Endothelial cell (in vitro differentiated cells): ENCODE data around the gene IFIT1B. TPM values are rescaled to one million over a fixed set of nuclear protein-coding genes. Genes with fewer than 3 reads are reported as not detected.

Experiments used
- DNase-seq: peaks from one replicate; pipeline ENCODE4 v3.0.0; 2021; ENCODE audit warnings: low spot score
- H3K27ac Mint-ChIP-seq: one replicate; pipeline ENCODE4 v1.8.0; 2021; ENCODE audit warnings: mixed read lengths, inconsistent platforms; ENCODE audit not compliant: unreplicated experiment
- H3K27me3 Mint-ChIP-seq: one replicate; pipeline ENCODE4 v1.8.0; 2021; ENCODE audit warnings: mild to moderate bottlenecking, moderate library complexity, mixed read lengths, inconsistent platforms; ENCODE audit not compliant: unreplicated experiment
- H3K36me3 Mint-ChIP-seq: one replicate; pipeline ENCODE4 v1.8.0; 2021; ENCODE audit warnings: mild to moderate bottlenecking, low read depth, mixed read lengths, inconsistent platforms; ENCODE audit not compliant: unreplicated experiment
- H3K4me1 Mint-ChIP-seq: one replicate; pipeline ENCODE4 v1.8.0; 2021; ENCODE audit warnings: mild to moderate bottlenecking, mixed read lengths, inconsistent platforms; ENCODE audit not compliant: unreplicated experiment
- H3K4me3 Mint-ChIP-seq: one replicate; pipeline ENCODE4 v1.8.0; 2021; ENCODE audit warnings: mild to moderate bottlenecking, mixed read lengths, inconsistent platforms; ENCODE audit not compliant: unreplicated experiment
- H3K9me3 Mint-ChIP-seq: one replicate; pipeline ENCODE4 v1.8.0; 2021; ENCODE audit warnings: mixed read lengths, inconsistent platforms; ENCODE audit not compliant: unreplicated experiment
- CTCF ChIP-seq: fragments of 200-600 bp; sonication (generic); IDR thresholded peaks from one replicate; pipeline ENCODE4 v1.5.0; 2021; ENCODE audit warnings: antibody characterized with exemption; ENCODE audit not compliant: unreplicated experiment
- total RNA-seq: library from RNA; stranded (reverse); fragmentation: NEBNext Ultra II Directional; extraction: Animal tissue kit (Norgen Biotek cat#: 25700); gene quantifications from one replicate; pipeline ENCODE4 v1.2.1, GENCODE V29; 2021; ENCODE audit not compliant: unreplicated experiment

IFIT1B gene
- total RNA-seq, 1 donor from 2014 or later = not detected

GRCh38 chr10:89421018-89421476 is 43.2 kb downstream of the IFIT1B start:
- H3K4me3 Mint-ChIP-seq = no peak overlapping the region
- H3K27ac Mint-ChIP-seq = no peak overlapping the region
- H3K36me3 Mint-ChIP-seq = no peaks in the 10 kb centered on the region
- H3K27me3 Mint-ChIP-seq = no peaks in the 10 kb centered on the region
- no peak for DNase-seq
- no peaks in the 10 kb centered on the region for H3K9me3 Mint-ChIP-seq
- TF ChIP-seq CTCF = no peak
- peaks cover 4% of the 10 kb centered on the region for H3K4me1 Mint-ChIP-seq

- no peak for DNase-seq
- H3K27me3 Mint-ChIP-seq = no peaks in the 10 kb centered on the region
- H3K9me3 Mint-ChIP-seq = no peaks in the 10 kb centered on the region
- no peaks in the 10 kb centered on the region for H3K36me3 Mint-ChIP-seq
- no peak overlapping the region for H3K27ac Mint-ChIP-seq
- no peak for TF ChIP-seq CTCF
- H3K4me3 Mint-ChIP-seq = no peak overlapping the region
- H3K4me1 Mint-ChIP-seq = peaks cover 3% of the 10 kb centered on the region
Measured at GRCh38 chr10:89425000-89425399, 47.1 kb downstream of the IFIT1B start.

DNA sequence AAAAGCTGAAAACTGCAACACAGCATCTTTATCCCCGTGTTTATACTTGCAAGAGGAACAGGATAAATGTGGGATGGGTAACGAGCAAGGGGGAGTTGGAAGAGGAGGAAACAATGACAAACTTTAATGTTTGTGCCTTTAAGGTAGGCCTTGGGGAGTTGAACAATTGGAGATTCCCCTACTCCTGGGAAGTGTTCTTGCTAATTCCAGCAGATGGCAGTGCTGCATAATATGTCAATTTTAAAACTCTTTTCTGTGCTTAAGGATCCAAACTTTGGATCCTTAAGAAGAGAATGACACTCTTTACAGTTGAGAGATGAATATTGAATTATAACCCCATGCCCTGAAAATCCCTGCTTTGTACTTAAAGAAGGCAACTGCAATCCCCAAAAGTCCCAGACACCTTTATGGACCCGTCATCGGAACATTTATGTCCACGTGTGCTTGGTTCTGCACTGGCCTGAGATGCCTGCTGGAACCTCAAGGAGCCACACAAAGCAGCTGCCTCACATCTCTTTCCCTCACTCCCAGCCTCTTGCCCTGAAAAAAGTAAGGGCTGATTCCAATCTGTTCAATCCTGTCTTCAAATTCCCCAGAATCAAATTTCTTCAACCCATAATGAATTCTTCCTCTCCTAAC is 48.5 kb downstream of the IFIT1B start:
- no peak overlapping the region for H3K27ac Mint-ChIP-seq
- DNase-seq = peak; percentile 12
- H3K4me3 Mint-ChIP-seq = no peak overlapping the region
- H3K9me3 Mint-ChIP-seq = no peaks in the 10 kb centered on the region
- H3K36me3 Mint-ChIP-seq = no peaks in the 10 kb centered on the region
- H3K27me3 Mint-ChIP-seq = no peaks in the 10 kb centered on the region
- TF ChIP-seq CTCF = peak; percentile 74
- H3K4me1 Mint-ChIP-seq = peaks cover 3% of the 10 kb centered on the region

DNA sequence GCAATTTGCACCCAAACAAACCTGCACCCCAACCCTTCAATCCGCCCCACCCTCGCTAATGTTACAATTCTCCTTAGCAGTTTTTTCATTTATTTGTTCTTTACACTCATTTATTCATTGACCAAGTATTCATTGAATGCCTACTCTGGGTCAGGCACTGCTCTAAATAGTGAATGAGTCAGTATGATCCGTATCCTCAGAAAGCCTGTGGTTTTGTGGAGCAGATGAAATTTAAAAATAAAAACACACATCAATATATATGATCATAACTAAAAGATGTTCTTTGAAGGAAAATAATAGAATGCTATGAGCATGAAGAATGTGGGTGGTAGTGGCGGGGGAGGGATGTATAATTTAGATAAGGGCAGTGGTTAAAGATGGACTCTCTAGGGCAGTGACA is 49.8 kb downstream of the IFIT1B start:
- H3K4me1 Mint-ChIP-seq = peaks cover 3% of the 10 kb centered on the region
- no peak for DNase-seq
- no peak overlapping the region for H3K4me3 Mint-ChIP-seq
- TF ChIP-seq CTCF = no peak
- no peaks in the 10 kb centered on the region for H3K36me3 Mint-ChIP-seq
- no peaks in the 10 kb centered on the region for H3K27me3 Mint-ChIP-seq
- no peaks in the 10 kb centered on the region for H3K9me3 Mint-ChIP-seq
- no peak overlapping the region for H3K27ac Mint-ChIP-seq

DNA sequence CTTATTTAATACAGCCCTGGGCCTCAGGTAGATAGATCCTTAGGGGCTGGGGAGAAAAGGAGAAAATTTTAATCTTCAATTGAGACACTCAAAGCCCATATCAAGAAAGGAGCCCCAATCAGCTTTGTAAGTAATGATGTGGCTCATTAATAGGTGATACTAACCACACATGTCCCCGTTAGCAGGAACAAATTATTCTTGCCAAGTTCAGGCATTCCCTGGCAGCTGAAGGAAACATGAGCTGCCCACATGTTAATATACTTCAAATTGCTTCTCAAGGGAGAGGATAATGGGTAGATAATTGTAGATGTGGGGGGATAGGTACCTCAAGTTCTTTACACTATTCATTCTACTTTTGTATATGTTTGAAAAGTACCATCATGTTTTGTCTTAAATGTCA is 51.0 kb downstream of the IFIT1B start:
- Mint-ChIP-seq H3K27me3 (no peaks in the 10 kb centered on the region), H3K4me1 (peaks cover 3% of the 10 kb centered on the region), H3K9me3 (no peaks in the 10 kb centered on the region), H3K27ac (no peak overlapping the region), H3K36me3 (no peaks in the 10 kb centered on the region), H3K4me3 (no peak overlapping the region)
- no peak for DNase-seq
- TF ChIP-seq CTCF = no peak
